ENCODE results near the gene GPR153. TPM values are rescaled to one million over a fixed set of nuclear protein-coding genes. Genes with fewer than 3 reads are reported as not detected.

GPR153 gene
- total and polyA plus RNA-seq, 2 donors (not counting 1 experiment from before 2014, with no cell fraction given), result 0.04 to 0.20 TPM

DNA sequence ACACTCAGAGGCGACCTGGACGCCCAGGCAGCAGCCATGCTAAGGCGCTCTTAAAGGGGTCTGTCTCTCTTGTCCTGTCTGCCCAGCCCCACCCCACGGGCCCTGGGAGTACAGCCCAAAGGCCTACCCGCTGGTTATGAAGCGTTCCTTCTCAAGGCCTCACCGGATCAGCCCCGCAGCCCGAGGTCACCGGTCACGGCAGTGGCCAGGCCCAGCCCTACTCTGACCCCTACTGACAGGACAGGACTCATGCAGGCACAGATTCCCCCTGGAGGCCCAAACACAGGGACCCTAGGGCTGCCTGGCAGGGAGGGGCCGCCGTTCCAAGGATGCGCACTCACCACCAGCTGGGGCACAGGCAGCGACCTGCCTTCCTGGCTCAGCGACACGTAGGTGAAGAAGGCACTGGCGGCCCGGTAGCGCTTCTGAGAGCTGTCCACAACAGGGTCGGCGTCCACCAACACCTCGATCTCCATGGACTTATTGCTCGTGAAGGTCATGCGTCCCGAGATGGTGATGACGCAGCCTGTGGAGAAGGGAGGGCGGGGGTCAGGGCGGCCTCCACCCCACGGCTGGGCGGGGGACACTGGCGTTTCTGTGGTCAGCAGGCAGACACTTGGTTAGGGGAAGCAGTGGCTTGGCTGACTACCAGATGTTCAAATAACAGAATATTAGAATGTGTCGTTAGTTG is 20.0 kb upstream of the GPR153 start:
- intact Hi-C loops (cut with micrococcal nuclease), result no loop called here
- no peak overlapping the region for H3K9ac ChIP-seq (ENCODE audit: low read length)

More for the DNA sequence above, 20.0 kb upstream of the GPR153 start:
- Histone ChIP-seq H3K9me3 (ENCODE audit: control extremely low read depth in 1 of 3, control insufficient read depth in 2 of 3, insufficient read depth in 1 of 3, low read length in 2 of 3) (no peaks in the 10 kb centered on the region), H4K20me1 (ENCODE audit: control insufficient read depth, insufficient read depth, low read length, poor library complexity, severe bottlenecking) (no peaks in the 10 kb centered on the region), H3K27ac (ENCODE audit: low read length in 2 of 2) (no peak overlapping the region), H3K4me1 (ENCODE audit: control insufficient read depth in 2 of 2, insufficient read depth in 2 of 2, low read length in 2 of 2) (no peaks in the 10 kb centered on the region), H3K4me3 (ENCODE audit: control extremely low read depth in 1 of 5, extremely low read depth in 1 of 5, insufficient read depth in 1 of 5, low read depth in 2 of 5, low read length in 4 of 5) (no peak overlapping the region), H3K27me3 (replicated peaks in 1 of 4; ENCODE audit: control extremely low read depth in 1 of 4, control insufficient read depth in 3 of 4, insufficient read depth in 4 of 4, low read length in 3 of 4) (no peaks in the 10 kb centered on the region), H3K36me3 (replicated peaks in 1 of 2; ENCODE audit: control extremely low read depth in 1 of 2, control insufficient read depth in 1 of 2, extremely low read depth in 1 of 2, insufficient read depth in 2 of 2, low read length in 1 of 2) (no peaks in the 10 kb centered on the region), H3K79me2 (ENCODE audit: control insufficient read depth, insufficient read depth, low read length) (no peaks in the 10 kb centered on the region), H2AFZ (ENCODE audit: insufficient read depth, low read depth, low read length, poor library complexity, severe bottlenecking) (no peak overlapping the region), H3K4me2 (replicated peaks; ENCODE audit: low read depth, low read length, poor library complexity, severe bottlenecking) (no peak overlapping the region)
- WGBS (ENCODE audit: insufficient coverage), result 90% methylated on average over 32 of the region's 33 CpGs
- ATAC-seq (ENCODE audit: low read depth) (no peak), DNase-seq (no peak)
- TF ChIP-seq, protein P1, sequence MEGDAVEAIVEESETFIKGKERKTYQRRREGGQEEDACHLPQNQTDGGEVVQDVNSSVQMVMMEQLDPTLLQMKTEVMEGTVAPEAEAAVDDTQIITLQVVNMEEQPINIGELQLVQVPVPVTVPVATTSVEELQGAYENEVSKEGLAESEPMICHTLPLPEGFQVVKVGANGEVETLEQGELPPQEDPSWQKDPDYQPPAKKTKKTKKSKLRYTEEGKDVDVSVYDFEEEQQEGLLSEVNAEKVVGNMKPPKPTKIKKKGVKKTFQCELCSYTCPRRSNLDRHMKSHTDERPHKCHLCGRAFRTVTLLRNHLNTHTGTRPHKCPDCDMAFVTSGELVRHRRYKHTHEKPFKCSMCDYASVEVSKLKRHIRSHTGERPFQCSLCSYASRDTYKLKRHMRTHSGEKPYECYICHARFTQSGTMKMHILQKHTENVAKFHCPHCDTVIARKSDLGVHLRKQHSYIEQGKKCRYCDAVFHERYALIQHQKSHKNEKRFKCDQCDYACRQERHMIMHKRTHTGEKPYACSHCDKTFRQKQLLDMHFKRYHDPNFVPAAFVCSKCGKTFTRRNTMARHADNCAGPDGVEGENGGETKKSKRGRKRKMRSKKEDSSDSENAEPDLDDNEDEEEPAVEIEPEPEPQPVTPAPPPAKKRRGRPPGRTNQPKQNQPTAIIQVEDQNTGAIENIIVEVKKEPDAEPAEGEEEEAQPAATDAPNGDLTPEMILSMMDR (IDR thresholded peaks at IDR 0.05), result no peak
- TF ChIP-seq EZH2 (IDR thresholded peaks at IDR 0.05; ENCODE audit: borderline replicate concordance, insufficient read depth, low read depth, low read length, poor library complexity, severe bottlenecking), result no peak
- H3K4me1 Mint-ChIP-seq, result no peaks in the 10 kb centered on the region
- no peaks in the 10 kb centered on the region for H3K27me3 Mint-ChIP-seq
- H3K4me3 Mint-ChIP-seq, result no peak overlapping the region
- CTCF ChIA-PET, result no interaction called here
- H3K27ac Mint-ChIP-seq, result no peak overlapping the region
- no peaks in the 10 kb centered on the region for H3K9me3 Mint-ChIP-seq (ENCODE audit: insufficient read depth)
- POLR2A ChIA-PET, result no interaction called here
